GM13977 (cell line): ENCODE data around the gene LY86.

Source experiments
- DNase-seq: peaks from one replicate; pipeline ENCODE4 v3.0.0; 2012; ENCODE audit warnings: low spot score
- CTCF ChIP-seq: IDR thresholded peaks from 2 replicates; pipeline ENCODE4 v1.5.1; 2012; ENCODE audit warnings: mild to moderate bottlenecking, control low read depth; ENCODE audit not compliant: insufficient read depth; ENCODE audit errors: extremely low read depth, missing control alignments
- in situ Hi-C: fragments of 300-500 bp; cut with MboI; formaldehyde crosslinking; loops from one replicate; pipeline ENCODE4 v1.12.0; 2022; ENCODE audit warnings: low sequenced_read_pairs, low pct_unique_long_range_greater_than_20kb, mixed read lengths, inconsistent platforms; ENCODE audit not compliant: unreplicated experiment

Gene LY86

DNA sequence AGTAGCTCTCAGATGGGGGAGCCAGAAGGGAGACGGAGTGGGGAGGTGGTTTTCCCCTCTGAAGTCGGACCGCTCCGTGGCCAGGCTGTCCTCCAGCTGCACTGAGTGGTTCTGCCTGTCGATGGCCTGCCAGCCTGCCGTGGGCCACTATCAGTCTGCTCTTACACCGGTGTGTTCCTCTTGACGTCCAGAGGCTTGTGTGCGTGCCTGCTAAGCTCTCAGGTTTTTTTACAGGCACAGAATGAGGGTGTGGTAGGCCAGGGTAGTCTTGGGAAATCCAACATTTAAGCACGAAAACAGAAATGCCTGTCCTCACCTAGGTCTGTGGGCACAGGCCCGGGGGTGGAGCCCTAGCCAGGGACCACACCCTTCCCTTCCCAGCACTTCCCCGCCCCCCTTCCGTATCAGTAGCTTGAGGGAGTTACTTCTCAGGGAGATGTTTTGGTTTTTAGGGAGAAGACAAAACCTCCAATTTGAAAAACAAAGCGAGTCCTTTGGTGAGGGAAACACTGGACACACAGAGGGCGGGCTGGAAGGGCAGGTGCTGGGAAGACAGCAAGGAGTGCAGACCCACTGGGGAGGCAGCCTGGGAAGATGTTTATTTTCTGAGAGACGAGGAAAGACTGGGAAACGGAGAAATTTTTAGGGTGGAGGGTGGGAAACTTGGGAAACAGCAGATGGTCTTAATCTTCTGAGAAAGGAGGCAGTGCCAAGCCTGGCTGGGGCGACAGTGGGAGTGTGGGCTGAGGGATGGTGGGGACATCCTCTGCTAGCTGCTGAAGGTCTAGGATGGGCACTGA, 106.5 kb downstream of the LY86 start:
- no peak for TF ChIP-seq CTCF
- no peak for DNase-seq
- in situ Hi-C loops: loop anchor here (25.0 kb wide), 1 partner anchor 542 kb away; no protein-coding TSS in a partner anchor

GRCh38 chr6:6695625-6696276, 107.2 kb downstream of the LY86 start:
- DNase-seq: no peak
- TF ChIP-seq CTCF: no peak
- in situ Hi-C loops: loop anchor here (25.0 kb wide), 1 partner anchor 542 kb away; no protein-coding TSS in a partner anchor

- DNase-seq: peak; percentile 49
- in situ Hi-C loops: loop anchor here (25.0 kb wide), 1 partner anchor 540 kb away; no protein-coding TSS in a partner anchor
- peak; percentile 85 for TF ChIP-seq CTCF
Observed at GRCh38 chr6:6696867-6697531, 108.5 kb downstream of the LY86 start.

DNA sequence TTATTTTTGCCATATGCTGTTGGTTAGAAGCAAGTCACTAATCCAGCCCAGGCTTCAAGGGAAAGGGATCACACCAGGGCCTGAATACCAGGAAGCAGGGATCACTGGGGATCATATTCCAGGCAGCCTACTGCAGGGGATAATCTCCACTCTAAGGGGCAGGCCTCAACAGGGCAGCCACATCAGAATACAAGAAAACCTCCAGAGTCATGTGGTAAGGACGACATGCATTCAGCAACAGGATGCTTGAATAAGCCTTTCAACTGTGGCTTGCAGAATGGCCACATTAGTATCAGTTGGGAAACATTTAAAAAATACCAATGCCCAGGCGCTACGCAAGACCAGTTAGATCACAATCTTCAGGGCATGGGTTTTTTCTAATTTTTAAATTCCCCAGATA, 109.1 kb downstream of the LY86 start:
- no peak for DNase-seq
- no peak for TF ChIP-seq CTCF
- in situ Hi-C loops: loop anchor here (25.0 kb wide), 1 partner anchor 540 kb away; no protein-coding TSS in a partner anchor

- TF ChIP-seq CTCF: no peak
- no peak for DNase-seq
- in situ Hi-C loops: loop anchor here (25.0 kb wide), 2 partner anchors 537 to 912 kb away; no protein-coding TSS in a partner anchor
Observed at GRCh38 chr6:6699741-6700367, 111.3 kb downstream of the LY86 start.
